CD4-positive, alpha-beta T cell treated with Interleukin-4 for 4 hours (primary cell): Measurements from ENCODE around the gene MAP3K2.

Experiments used
- DNase-seq: peaks from one replicate; pipeline ENCODE4 v3.0.0-alpha.2; 2020

The MAP3K2 gene

DNA sequence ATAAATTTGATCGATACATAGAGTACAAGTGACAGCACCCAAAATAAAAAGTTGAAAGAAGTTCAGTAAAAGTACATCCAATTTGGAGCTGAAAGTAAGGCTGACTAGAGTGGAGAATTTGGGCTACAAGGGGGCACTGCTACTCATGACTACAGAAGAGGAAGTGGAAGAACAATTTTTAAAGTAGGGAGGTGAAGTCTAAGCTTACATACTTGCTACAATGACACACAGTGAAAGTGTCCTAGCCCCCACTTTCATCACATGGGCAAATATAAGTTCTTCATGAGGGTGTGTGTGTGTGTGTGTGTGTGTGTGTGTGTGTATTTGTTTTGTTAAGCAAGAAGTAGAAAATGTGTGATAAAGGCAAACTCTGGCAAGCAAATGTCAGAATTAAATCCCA, 45.7 kb downstream of the MAP3K2 start:
- DNase-seq = no peak

DNA sequence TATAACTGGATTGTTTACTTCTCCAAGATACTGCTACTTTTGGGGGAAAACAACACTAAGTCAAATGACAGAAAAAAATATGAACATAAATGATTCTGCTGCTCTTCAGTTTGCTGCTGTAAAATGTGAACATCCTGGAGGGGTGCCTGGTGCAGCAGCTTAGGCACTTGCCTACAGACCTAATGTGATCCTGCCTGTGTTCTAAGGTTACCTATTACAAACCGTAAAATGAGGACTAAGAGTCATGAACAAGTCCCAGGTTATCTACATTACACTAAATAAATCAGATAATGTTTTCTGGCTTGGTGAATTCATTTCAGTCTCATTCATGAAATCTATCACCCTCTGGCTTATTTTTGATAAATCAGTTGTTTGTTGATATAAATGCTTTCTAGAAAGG, 55.4 kb downstream of the MAP3K2 start:
- no peak for DNase-seq

- DNase-seq = no peak
Measured at GRCh38 chr2:127330753-127331152, 57.0 kb downstream of the MAP3K2 start.

- no peak for DNase-seq
Measured at GRCh38 chr2:127326289-127326945, 61.4 kb downstream of the MAP3K2 start.

DNA sequence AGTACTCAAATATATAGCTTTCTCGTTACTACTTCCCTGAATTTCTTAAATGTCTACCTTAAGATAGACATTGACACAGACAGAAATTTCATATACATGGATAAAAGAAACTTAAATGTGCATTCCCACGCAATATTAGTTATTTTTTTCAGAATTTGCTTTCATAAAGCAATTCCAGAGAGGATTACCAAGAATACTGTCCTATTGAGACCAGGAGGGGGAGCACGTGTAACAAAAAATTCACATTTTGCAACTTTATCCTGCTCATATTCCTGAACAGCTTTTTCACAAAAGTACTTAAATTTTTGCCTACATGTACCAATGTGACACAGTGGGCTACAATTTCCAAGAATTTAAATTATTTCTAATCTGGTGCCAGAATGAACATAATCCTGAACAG, 63.1 kb downstream of the MAP3K2 start:
- no peak for DNase-seq

- DNase-seq = no peak
Measured at GRCh38 chr2:127321303-127321702, 66.5 kb downstream of the MAP3K2 start.

- DNase-seq = no peak
Measured at GRCh38 chr2:127320586-127321275, 67.0 kb downstream of the MAP3K2 start.

GRCh38 chr2:127320067-127320466, 67.7 kb downstream of the MAP3K2 start:
- DNase-seq = no peak

- no peak for DNase-seq
Measured at GRCh38 chr2:127314193-127314988, 73.4 kb downstream of the MAP3K2 start.

- no peak for DNase-seq
Measured at GRCh38 chr2:127313406-127313805, 74.4 kb downstream of the MAP3K2 start.

GRCh38 chr2:127310980-127311379, 76.8 kb downstream of the MAP3K2 start:
- no peak for DNase-seq

DNA sequence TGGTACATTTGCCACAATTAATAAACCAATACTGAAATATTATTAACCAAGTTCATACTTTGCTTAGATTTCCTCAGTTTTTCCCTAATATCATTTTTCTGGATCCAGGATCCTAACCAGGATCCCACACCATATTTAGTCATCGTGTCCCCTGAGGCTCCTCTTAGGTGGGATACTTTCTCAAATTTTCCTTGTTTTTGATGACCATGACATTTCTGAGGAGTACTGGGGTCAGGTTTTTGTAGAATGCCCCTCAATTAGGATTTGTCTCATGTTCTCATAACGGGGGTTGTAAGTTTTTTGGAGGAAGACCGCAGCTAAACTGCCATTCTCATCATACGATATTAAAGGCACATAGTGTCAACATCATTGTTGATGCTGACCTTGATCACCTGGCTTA, 78.3 kb downstream of the MAP3K2 start:
- DNase-seq = no peak

DNA sequence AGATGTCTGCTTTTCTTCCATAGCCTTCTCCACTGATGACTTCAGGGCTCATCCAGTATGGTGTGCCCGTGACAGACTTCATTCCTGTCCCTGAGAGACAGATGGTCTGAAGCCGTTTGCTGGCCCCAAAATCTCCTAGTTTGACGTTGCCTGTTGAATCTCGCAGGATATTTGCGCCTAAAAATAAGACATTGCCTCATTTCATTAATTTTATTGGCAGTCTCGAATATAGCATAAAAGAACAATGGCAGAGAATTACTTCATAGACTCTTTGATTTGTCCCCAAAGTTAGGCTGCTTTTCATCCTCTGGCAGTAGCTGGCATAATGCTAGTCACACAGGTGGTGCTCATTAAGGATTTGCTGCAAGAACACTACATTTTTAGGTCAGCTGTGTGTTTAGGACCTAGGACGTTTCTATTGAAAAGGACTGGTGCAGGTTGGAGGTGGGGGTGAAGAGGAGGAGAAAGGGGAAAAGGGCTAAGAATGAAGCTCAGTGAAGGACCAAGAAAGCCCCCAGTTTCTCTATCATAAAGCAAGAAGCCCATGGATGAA, 79.1 kb downstream of the MAP3K2 start:
- DNase-seq = no peak

DNA sequence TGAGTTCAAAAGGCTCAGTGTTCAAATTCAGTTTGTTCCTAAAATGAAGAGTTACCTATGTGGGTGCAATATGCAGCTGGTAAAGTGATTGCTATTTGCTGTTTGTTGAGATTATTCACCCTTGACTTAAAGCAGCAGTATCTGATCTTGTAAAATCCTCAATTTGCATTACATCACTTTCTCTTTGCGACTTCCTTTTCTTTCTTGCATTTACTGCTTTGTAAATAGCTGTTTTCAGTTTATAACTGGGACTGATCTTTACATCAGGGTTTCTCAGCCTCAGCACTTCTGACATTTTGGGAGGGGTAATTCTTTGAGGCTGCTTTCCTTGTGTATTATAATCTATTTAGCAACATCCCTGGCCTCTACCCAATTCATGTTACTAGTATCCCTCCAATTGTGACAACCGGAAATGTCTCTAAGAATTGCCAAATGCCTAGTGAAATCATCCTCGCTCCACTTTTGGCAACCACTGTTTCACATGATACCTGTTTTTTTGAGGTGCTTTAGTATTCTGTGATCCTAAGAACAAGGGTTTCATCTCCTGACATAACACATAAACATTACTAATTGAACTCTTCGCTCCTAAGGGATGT, 81.7 kb downstream of the MAP3K2 start:
- no peak for DNase-seq

DNA sequence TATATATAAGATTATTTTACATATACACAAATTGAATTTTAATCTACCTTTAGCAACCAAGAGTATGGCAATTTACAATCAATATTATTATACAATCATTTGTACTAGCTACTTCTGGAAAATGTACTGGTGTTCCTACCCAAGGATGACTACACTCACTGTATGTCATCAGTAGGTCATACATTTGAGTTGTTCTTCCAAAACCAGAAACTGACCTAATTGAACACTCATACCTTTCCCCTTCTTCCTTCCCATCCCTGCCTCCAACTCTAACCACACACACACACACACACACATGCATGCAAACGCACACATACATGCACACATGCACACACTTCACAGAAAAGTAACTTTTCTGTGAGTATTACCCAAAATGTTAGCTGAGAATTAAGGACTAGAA, 85.6 kb downstream of the MAP3K2 start:
- no peak for DNase-seq

DNA sequence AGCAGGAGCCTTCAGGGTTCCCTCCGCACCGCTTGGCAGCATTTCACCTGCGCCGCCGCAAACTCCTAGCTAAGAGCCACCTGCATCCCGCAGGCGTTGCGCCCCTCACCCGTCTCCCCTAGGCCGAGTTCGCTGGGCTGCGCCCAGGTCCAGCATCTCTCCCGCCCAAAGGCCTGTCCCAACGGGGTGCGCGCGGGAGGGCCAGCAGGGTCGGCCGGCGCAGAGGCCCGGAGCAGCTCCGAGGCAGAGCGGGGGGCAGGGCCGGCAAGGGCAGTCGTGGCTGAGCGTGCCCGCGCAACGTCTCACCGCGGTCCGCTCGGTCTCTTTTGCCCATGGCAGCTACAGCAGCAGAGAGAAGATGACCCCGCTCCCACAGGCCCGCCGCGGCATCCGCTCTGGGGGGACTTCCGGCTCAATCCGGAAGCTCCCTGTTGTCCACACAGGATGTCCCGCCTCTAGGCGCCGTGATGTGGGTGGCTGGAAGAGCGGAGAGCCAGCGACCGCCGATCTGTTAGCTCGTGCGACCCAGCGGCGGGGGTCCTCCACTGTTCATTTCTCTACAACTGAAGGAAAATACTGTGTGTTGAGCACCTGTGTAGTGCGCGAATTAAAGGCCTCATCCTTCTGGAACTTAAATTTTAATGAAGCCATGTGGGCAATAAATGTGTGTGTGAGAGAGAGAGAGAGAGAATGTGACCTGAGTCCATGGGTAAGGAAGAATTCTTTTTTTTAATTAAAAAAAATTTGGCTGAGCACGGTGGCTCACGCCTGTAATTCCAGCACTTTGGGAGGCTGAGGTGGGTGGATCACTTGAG, 93.8 kb downstream of the MAP3K2 start, which contains the start of gene ERCC3:
Gene ERCC3 (minus strand): TSS at position 397 of the 815 bp plus-strand sequence. CDS start 63 bp downstream, at position 334.
- peak; percentile 78 for DNase-seq

DNA sequence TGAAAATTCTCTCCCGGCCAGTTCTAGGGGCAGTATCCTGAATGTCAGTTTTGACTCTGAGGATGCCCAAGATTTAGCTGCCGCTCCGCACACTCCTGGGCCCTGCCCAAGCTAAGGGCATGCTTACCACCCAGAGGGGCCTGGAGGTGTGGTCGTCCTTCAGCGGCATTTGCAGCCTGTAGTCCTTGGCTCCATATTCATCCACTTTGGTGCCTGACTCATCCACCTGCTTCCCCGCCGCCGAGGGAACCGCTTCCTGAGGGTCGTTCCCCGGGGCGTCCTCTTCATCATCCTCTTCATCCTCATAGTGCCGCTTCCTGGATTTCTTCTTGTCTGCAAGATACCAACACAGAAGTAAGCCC, 94.4 kb downstream of the MAP3K2 start:
- DNase-seq = no peak

- no peak for DNase-seq
Measured at GRCh38 chr2:127288274-127288673, 99.5 kb downstream of the MAP3K2 start.

GRCh38 chr2:127283275-127283674, 104.5 kb downstream of the MAP3K2 start:
- no peak for DNase-seq

DNA sequence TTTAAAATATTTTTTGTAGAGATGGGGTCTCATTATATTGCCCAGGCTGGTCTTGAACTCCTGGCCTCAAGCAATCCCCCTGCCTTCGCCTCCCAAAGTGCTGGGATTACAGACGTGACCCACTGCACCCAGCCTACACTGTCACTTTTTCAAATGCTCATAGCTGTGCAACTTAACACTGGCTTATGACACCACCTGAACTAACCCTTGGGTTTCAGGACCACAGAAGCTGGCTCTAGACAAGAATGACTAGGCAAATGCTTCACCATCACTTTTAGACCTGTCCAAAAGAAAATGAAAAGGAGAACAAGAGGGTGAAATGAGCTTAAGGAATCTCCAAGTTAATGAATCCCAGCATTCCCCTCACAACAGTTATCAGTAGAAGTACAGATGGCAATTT, 107.1 kb downstream of the MAP3K2 start:
- no peak for DNase-seq

DNA sequence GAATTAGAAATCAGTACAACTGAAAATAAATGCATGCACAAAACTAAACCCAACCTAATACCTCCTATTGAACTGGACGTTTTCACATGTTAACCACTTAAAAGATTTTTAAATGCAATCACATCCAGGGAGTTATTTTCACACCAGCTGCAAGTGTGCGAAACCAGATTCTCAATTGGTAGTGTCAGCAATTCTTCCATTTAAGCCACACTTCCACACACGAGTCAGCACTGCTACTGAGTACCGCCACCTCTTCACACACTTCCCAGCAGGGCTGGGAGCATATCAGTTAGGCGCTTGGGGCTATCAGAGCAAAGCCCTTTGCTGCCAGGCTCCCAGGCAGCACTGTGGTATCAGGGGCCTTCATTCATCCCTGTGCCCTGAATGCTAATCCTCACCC, 108.0 kb downstream of the MAP3K2 start:
- DNase-seq = no peak

GRCh38 chr2:127278959-127279358, 108.8 kb downstream of the MAP3K2 start:
- no peak for DNase-seq
